GM19099 (cell line): ENCODE measurements around the gene COL23A1.

Source experiments
- POLR2A ChIP-seq: IDR thresholded peaks from 3 replicates; pipeline ENCODE4 v1.6.1; 2011; ENCODE audit warnings: low read depth; ENCODE audit not compliant: insufficient read length; ENCODE audit errors: extremely low read depth

COL23A1 gene

DNA sequence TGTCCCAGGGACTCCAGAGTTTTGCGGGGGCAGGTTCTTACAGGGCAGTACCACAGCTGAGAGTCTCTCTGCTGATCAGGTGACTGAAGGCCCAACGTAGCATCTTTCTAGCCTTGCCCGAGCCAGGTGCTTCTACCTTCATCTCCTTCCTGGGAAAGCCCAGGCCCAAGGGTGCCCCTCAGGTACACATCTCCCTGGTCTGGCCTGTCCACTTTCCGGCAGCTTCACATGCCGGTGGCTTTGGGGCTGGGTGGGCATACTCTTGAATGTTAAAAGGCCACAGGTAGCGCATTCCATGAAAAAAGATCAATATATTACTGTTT lies 351.9 kb downstream of the COL23A1 start:
- TF ChIP-seq POLR2A: no peak

DNA sequence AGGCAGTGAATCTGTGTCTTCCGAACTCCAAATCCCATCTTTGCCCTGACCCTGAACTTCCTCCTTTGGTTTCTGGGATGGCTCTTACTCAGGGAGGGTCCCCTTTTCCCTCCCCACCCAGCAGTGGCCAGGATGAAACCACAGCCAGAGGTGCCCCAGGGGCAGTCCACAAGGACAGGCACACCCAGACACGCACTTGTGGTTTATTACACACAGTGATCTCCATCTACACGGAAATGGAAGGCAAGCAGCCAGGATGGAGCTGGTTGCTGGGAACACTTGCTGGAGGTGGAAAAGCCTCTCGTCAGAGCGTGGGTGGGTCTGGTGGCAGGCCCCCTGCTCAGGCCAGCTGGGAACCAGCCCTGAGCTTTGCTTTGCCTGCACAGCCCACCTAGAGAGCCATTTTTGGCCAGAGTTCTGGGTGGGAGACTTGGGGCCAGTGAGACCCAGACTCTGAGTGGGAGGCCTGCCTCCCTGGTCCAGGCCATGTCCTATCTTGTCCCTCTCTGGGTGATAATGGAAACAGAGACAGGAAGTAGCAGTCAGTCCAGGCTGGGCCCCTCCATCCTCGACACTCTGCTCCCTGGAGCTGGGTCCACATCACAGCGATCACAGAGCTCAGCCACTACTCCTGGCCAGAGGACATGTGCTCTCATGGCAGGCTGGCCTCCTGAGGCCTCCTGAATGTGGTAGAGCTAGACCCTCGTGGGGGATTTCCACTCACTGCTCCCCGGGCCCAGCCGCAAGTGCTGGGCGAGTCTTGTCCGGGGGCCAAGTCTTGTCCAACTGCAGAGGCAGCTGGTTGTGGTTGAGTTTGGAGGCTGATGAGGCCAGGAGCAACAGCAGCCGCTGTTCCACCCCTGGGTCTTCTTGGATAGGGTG lies 352.5 kb downstream of the COL23A1 start:
- no peak for TF ChIP-seq POLR2A

DNA sequence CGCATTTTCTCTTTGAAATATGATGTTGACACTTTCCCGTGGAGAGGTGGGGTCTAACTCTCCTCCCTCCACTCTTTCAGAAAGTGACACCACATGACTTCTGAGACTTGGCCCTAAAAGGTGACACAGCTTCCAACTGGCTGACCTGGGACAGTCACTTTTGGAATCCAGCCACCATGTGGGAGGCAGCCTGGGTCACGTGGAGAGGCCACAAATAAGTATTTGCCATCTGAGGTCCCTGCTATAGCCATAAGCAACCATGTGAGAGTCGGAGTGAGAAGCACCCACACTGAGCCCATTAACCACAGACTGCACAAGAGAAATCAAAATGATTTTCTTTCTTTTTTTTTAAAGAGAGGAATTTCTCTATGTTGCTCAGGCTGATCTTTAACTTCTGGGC lies 353.5 kb downstream of the COL23A1 start:
- no peak for TF ChIP-seq POLR2A

DNA sequence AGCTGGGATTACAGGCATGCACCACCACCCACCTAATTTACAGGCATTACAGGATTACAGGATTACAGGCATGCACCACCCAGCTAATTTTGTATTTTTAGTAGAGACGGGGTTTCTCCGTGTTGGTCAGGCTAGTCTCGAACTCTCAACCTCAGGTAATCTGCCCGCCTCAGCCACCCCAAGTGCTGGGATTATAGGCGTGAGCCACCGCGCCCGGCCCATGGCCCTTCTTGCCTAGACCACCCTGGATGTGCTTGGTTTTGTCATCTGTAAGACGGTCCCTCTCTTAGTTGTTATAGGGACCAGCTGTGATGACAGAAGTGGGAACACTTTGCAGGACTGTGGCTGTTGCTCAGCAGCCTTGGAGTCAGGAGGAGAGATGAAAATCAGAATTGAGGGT lies 354.1 kb downstream of the COL23A1 start:
- TF ChIP-seq POLR2A: no peak

DNA sequence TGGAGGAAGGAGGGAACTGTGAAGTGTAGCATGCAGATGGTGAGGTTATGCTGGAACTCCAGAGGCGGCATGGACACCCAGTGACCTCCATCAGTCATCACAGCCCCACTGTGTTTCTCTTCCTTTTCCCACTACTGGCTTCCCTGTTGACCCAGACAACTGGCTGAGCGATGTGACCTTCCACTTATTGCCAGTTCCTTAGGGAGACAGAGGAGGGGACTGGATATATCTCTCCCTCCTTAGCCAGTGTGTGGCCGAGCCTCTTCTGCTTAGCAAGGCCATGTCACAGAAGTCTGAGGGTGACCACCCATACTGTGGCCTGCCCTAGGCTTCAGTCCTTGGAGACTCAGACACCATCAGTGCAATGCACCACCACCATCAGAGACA lies 354.6 kb downstream of the COL23A1 start:
- no peak for TF ChIP-seq POLR2A

DNA sequence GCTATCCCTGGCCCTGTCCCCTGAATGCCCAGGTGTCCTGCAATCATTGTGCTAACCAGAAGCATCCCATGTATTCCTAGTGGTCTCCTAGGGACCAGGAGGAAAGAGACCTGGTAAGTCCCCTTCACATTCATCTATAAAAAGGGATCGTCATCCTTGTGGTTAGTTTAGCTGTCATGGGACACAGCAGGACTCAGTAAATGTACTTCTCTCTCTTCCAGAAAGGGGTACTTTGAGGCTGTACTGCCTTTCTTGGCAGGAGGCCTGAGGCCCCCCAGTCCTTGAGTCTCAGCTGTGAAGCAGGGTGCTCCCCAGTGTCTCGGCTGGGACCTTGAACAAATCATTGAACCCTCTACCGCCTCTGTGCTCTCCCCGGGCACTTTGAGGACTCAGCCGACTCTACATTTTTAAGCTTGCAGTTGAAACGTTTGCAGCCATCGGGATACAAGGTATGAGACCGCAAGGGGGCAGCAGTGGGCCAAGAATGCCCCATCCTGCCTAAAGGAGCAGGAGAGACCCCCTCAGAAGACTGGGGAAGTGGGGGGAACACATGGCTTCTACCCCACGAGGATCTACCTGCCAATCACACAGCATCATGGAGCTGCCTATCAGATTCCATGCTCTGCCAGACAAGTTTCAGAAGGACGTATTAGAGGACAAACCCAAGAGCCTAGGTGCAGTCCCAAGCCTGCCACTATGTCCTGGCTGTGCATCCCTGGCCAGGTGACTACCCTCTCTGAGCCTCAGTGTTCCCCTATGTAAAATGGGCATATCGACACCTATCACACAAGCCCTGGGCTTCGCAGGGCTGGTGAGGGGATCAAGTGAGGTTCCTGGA lies 355.2 kb downstream of the COL23A1 start:
- TF ChIP-seq POLR2A: no peak

DNA sequence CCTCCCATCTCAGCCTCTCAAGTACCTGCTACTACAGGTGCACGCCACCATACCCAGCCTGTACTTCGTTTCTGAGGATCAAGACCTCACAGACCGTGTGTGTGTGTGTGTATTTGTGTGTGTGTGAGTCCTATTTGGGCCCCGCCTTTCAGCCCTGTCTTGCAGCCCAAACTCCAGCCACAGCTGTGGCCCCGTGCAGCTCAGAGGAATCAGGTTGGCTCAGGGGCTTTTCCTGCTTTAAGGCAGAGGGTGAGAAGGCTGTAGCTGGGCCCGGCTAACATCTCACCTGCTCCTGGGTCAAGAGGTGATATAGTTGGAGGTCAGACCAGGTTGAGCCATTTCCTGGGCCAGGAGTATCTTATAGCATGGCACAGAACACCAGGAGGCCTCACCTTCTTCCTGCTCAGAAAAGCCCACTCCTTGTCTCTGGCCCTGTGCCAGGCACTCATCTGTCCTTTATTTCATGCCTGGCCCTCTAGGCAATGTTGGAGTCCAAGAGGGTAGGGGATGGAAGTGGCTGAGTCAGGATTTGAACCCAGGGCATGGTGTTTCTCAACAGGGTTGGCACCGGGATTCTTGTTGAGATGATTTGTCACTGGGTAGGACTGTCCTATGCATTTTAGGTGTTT lies 356.0 kb downstream of the COL23A1 start:
- no peak for TF ChIP-seq POLR2A

DNA sequence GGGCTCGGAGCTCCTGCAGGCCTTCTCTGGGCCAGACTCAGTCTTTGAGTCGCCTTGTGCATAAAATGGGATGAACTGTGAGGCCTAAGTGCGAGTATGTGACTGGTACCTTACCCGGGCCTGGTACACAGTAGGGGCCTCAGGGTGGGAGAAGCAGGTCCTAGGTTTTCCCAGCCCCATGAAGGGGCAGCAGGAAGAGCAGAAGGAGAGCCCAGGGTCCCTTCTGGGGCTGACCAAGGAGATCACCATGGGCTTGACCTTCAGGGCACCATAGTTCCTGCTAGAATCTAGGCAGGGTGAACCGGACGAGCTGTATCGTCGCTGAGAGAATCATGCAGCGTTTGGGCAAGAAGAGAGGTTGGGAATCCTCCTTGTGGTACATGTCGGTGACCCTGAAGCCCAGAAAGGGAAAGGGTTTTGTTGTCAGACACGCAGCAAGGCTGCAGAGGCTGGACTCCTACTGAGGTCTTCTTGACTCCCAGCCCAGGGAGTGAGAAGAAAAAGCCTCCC lies 357.2 kb downstream of the COL23A1 start:
- no peak for TF ChIP-seq POLR2A

DNA sequence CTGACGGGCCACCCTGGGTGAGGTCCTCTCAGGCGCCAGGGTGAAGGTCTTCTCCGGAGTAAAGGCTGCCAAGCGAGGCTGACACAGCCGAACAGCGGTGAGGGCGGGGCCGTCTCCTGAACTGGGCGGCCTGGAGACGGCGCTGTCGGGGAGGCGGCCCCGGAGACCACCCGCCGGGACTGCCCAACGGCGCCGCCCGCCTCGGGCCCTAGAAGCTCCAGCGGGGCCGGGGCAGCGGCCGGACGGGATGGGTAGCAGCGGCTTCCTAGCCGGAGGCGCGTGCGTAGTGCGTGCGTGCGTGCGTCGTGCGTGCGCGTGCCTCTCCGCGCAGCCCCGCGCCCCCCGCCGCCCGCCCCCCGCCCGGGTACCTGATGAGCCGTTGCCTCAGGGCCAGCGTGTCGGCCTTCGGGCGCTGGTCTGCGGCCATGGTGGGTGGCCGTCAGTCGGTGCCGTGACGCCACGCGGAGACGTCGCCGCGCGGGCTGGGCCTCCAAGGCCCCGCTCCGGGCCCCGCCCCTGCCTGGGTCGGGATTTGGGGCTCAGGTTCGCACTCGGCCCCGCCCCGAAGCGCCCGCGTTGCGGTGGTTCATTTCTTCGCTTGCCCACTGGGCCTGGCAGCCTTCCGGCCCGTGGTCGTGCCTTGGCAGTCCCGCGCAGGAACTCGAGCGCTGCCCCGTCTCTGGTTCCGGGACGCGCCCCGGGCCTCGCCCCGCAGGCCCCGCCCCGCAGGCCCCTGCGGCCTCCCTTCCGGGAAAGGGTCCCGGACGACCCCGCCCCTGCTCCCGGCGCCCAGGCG lies 357.9 kb downstream of the COL23A1 start, which contains the start of gene PHYKPL:
Gene PHYKPL (minus strand): TSS at position 679 of the 796 bp plus-strand sequence. CDS start 252 bp downstream, at position 427.
- TF ChIP-seq POLR2A: peak; percentile 76

DNA sequence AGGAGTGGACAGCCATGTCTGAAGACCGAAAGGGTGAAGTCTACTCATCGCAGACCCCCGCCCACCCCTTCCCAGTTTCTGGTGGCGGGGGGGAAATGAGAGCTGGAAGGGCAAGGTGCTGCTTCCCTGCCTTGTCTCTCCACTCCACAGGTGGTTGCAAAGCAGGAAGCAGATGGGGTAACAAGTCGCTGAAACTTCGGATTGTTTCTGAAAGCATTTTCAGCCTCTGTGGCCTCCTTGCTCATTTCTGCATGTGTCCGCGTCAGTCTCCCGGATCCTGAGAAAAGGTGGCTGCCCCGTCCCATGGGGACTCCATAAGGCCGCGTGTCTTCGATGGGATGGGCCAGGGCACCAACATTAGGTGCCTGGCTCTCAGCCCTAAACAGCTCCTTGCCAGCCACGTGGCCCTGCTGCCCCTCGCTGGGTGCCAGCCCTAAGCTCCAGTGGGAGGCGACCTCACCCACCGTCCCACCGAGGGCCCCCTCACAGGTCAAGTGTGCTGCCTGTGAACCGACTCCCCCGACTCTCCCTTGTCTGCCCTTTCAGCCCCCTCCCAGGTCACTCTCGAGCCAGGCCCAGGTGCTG lies 358.6 kb downstream of the COL23A1 start:
- TF ChIP-seq POLR2A: no peak

DNA sequence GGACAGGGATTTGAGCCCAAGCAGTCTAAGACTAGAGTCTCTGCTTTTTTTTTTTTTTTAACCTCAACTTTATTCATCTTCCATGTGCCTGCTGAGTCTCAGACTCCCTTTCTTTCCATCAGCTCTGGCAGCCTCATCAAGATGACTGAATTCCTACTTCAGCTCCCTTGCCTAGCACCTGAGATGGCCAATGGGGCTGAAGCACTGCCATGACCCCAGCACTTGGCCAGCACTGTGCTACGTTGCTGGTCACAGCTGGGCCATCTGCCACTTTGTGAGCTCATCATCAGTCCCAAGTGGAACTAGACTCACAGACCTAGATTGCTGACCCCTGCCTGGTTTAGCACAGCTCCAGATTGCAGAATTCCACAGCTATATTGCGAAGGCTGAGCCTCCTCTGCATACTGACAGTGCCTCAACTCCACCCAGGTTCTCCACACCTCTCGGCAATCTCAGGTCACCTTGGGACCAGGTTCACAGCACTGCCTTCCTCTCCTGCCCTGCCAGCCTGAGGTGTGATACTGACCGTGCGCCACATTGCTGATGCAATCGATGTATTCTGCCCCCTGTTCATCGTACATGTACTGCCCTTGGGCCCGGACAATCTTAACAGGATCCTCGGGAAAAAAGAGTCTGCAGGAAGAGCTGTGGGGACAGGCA lies 359.2 kb downstream of the COL23A1 start:
- TF ChIP-seq POLR2A: no peak

DNA sequence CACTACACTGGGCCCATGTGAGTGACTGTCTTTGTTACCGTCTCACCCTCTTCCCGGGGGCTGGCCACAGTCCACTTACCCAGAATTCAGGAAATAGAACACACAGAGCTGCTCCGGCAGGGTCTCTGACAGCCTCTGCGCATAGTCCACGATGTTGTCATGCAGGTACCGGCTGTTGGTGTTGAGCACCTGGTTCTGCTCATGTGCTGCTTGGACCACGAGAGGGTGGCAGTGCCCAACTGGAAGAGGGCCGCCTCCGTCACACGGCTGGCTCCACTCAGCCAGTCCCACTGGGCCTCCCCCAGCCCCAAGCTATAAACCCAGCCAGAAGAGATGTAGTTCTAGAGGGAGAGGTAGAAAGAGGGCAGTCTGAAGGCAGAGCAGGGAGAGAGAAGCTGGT lies 360.3 kb downstream of the COL23A1 start:
- TF ChIP-seq POLR2A: no peak

DNA sequence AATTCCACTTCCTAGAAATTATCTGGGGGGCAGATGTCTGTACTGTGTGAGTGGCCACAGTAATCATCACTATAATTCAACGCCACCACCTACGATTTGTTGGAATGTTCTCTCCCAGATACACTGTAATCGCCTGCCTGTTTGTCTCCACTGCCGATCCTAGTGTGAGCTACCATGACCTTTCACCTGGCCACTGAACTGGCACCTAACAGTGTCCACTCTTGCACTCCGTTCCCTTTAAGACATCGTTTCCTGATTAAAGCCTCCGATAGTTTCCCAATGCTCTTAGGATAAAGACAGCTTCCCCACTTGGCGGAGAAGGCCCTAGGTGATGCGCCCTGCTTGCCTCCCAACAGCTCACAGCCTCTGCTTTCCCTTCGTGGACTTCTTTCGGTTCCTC lies 361.6 kb downstream of the COL23A1 start:
- no peak for TF ChIP-seq POLR2A

DNA sequence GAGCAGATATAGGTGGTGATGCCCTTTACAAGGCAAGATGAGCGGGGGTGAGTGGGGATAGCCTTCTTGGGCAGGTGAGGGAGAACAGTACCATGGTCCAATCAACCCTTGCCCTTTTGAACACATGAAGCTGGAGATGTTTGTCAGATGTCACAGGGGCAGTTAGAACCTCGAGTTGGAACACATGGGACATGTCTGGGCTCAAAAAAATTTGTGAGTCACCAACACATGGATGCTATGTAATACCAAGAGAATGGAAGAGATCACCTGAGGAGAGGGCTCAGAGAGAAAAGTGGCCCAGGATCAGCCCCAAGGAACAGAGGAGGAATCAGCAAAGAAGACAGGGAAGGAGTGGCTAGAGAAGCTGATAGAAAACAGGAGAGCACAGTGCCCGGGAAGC lies 362.3 kb downstream of the COL23A1 start:
- TF ChIP-seq POLR2A: no peak

DNA sequence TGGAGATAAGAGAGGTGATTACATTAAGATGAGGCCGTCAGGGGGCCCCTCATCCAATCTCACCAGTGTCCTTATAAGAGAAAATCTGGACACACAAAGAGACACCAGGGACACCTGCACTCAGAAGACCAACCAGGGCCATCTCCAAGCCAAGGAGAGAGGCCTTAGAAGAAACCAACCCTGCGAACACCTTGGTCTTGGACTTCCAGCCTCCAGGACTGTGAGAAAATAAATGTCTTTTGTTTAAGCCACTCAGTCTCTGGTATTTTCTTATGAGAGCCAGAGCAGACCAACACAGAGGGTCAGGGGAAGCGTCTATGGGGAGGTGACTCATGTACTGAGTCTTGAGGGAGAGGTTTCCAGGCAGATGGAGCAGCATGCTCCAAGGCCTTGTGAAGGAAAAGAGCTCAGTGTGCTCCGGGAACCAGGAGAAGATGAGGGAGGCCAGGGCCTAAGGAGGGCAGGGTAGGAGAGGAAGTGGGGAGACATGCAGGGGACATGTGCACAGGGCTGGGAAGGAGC lies 363.0 kb downstream of the COL23A1 start:
- no peak for TF ChIP-seq POLR2A
